ENCODE data around the gene NR5A2. TPM values are rescaled to one million over a fixed set of nuclear protein-coding genes. Genes with fewer than 3 reads are reported as not detected.

Gene NR5A2
- total and polyA plus RNA-seq, 7 donors: 0.49 to 13.8 (median 1.9) TPM

- no peaks in the 10 kb centered on the region for H3K27me3 ChIP-seq
- H3K4me3 ChIP-seq: no peak overlapping the region
- H3K36me3 ChIP-seq: no peaks in the 10 kb centered on the region
- no peak overlapping the region for H3K27ac ChIP-seq
- 82 to 87% methylated on average over 2 of the region's 2 CpGs for WGBS, 2 donors
- H3K4me1 ChIP-seq: no peaks in the 10 kb centered on the region
- TF ChIP-seq POLR2A (IDR thresholded peaks at IDR 0.05) (no peak), EP300 (IDR thresholded peaks at IDR 0.05) (no peak), CTCF (IDR thresholded peaks at IDR 0.05) (no peak), POLR2AphosphoS5 (IDR thresholded peaks at IDR 0.05) (no peak)
- intact Hi-C loops (cut with DNase I): no loop called here
- no peaks in the 10 kb centered on the region for H3K9me3 ChIP-seq
- no peak for DNase-seq
Measured at GRCh38 chr1:200215350-200215749, 187.8 kb downstream of the NR5A2 start.

- Histone ChIP-seq H3K4me1 (no peaks in the 10 kb centered on the region), H3K9me3 (no peaks in the 10 kb centered on the region), H3K4me3 (no peak overlapping the region), H3K27me3 (no peaks in the 10 kb centered on the region), H3K27ac (no peak overlapping the region), H3K36me3 (no peaks in the 10 kb centered on the region)
- WGBS, 2 donors: 37 to 75% methylated on average over 5 of the region's 5 CpGs
- intact Hi-C loops (cut with DNase I): no loop called here
- TF ChIP-seq POLR2AphosphoS5 (IDR thresholded peaks at IDR 0.05): no peak
- TF ChIP-seq CTCF (IDR thresholded peaks at IDR 0.05): no peak
- no peak for TF ChIP-seq EP300 (IDR thresholded peaks at IDR 0.05)
- TF ChIP-seq POLR2A (IDR thresholded peaks at IDR 0.05): no peak
- DNase-seq: no peak
Measured at GRCh38 chr1:200217703-200218102, 190.2 kb downstream of the NR5A2 start.

GRCh38 chr1:200221614-200222282, 194.2 kb downstream of the NR5A2 start:
- Histone ChIP-seq H3K4me1 (no peaks in the 10 kb centered on the region), H3K4me3 (no peak overlapping the region), H3K27ac (no peak overlapping the region), H3K27me3 (no peaks in the 10 kb centered on the region), H3K36me3 (no peaks in the 10 kb centered on the region), H3K9me3 (no peaks in the 10 kb centered on the region)
- WGBS, 2 donors: 84 to 90% methylated on average over 4 of the region's 4 CpGs
- intact Hi-C loops (cut with DNase I): no loop called here
- TF ChIP-seq EP300 (IDR thresholded peaks at IDR 0.05) (no peak), CTCF (IDR thresholded peaks at IDR 0.05) (no peak), POLR2A (IDR thresholded peaks at IDR 0.05) (no peak), POLR2AphosphoS5 (IDR thresholded peaks at IDR 0.05) (no peak)
- no peak for DNase-seq

GRCh38 chr1:200223207-200223606, 195.7 kb downstream of the NR5A2 start:
- Histone ChIP-seq H3K27me3 (no peaks in the 10 kb centered on the region), H3K27ac (no peak overlapping the region), H3K9me3 (no peaks in the 10 kb centered on the region), H3K4me1 (no peaks in the 10 kb centered on the region), H3K36me3 (no peaks in the 10 kb centered on the region), H3K4me3 (no peak overlapping the region)
- DNase-seq: no peak
- intact Hi-C loops (cut with DNase I): no loop called here
- WGBS, 2 donors: 79 to 90% methylated on average over 2 of the region's 2 CpGs
- TF ChIP-seq CTCF (IDR thresholded peaks at IDR 0.05) (no peak), EP300 (IDR thresholded peaks at IDR 0.05) (no peak), POLR2AphosphoS5 (IDR thresholded peaks at IDR 0.05) (no peak), POLR2A (IDR thresholded peaks at IDR 0.05) (no peak)

- TF ChIP-seq POLR2A (IDR thresholded peaks at IDR 0.05) (no peak), POLR2AphosphoS5 (IDR thresholded peaks at IDR 0.05) (no peak), CTCF (IDR thresholded peaks at IDR 0.05) (no peak), EP300 (IDR thresholded peaks at IDR 0.05) (no peak)
- H3K36me3 ChIP-seq: no peaks in the 10 kb centered on the region
- H3K9me3 ChIP-seq: no peaks in the 10 kb centered on the region
- H3K4me1 ChIP-seq: no peaks in the 10 kb centered on the region
- intact Hi-C loops (cut with DNase I): no loop called here
- no peak overlapping the region for H3K4me3 ChIP-seq
- no peak overlapping the region for H3K27ac ChIP-seq
- 89 to 94% methylated on average over 4 of the region's 4 CpGs for WGBS, 2 donors
- H3K27me3 ChIP-seq: no peaks in the 10 kb centered on the region
- DNase-seq: no peak
Measured at GRCh38 chr1:200223613-200224012, 196.1 kb downstream of the NR5A2 start.
